Gastroesophageal sphincter (tissue), 3 donors: ENCODE measurements around the gene IL17A.

Source experiments
- CTCF ChIP-seq, 4 experiments: fragments of 200-600 bp in 2 of 4; fragments of 450-650 bp in 2 of 4; sonication (generic) in 1 of 4; IDR thresholded peaks; one replicate each; pipeline ENCODE4 v1.5.1; 2017 to 2019; ENCODE audit warnings: antibody characterized with exemption in 4 of 4, mild to moderate bottlenecking in 2 of 4, moderate library complexity in 2 of 4
- POLR2A ChIP-seq, 2 donors: fragments of 450-650 bp; IDR thresholded peaks; one replicate each; pipeline ENCODE4 v1.6.1; 2017; ENCODE audit warnings: antibody characterized with exemption in 2 of 2, mild to moderate bottlenecking in 2 of 2, moderate library complexity in 1 of 2

DNA sequence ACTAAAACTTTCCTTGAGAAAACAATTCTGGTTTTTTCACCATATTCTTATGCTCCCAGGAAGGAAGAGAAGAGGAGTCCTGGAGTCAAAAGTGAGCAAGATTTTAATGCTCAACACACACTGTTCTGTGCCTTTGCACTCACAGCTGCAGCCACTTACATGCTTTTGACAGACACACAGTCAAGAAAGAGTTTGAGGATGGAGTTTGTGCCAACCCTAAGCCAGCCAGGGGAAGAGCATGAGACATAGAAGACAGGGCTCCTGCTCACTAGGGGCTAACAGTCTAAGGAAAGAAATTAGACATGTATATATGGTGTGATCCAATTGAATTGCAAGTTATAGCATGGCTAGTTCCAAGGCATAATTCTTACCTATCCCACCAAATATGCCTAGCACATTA is 37.1 kb upstream of the IL17A start:
- TF ChIP-seq CTCF (IDR thresholded peaks at IDR 0.05) (no peak), POLR2A (IDR thresholded peaks at IDR 0.05) (no peak)
